ENCODE measurements around the gene DUSP28. TPM values are rescaled to one million over a fixed set of nuclear protein-coding genes. Genes with fewer than 3 reads are reported as not detected.

The DUSP28 gene
- total and polyA plus RNA-seq, 2 of the 13 experiments (the other 11 are each of a cell fraction or from before 2014, with no cell fraction given): 5.2 to 8.6 TPM

- TF ChIP-seq KIAA2018 (CRISPR knock-in tag; IDR thresholded peaks at IDR 0.05; ENCODE audit: borderline replicate concordance): no peak
- TF ChIP-seq MED8 (CRISPR knock-in tag; IDR thresholded peaks at IDR 0.05; ENCODE audit: insufficient replicate concordance): no peak
- peak; percentile 76; the same call in 1 of the 2 replicates for TF ChIP-seq ZNF205 (CRISPR knock-in tag; IDR thresholded peaks at IDR 0.05)
- peak; percentile 39; the same call in 1 of the 2 replicates for TF ChIP-seq POGZ (CRISPR knock-in tag; IDR thresholded peaks at IDR 0.05)
- no peak for TF ChIP-seq NR2F1 (CRISPR knock-in tag; IDR thresholded peaks at IDR 0.05)
- TF ChIP-seq SETDB1 (CRISPR knock-in tag; IDR thresholded peaks at IDR 0.05; ENCODE audit: borderline replicate concordance): no peak
- peak; percentile 47; the same call in 1 of the 2 replicates for TF ChIP-seq ZMYM2 (CRISPR knock-in tag; IDR thresholded peaks at IDR 0.05)
- TF ChIP-seq ZNF609 (CRISPR knock-in tag; IDR thresholded peaks at IDR 0.05; ENCODE audit: borderline replicate concordance): peak; percentile 49
- no peak for TF ChIP-seq ZNF660 (CRISPR knock-in tag; IDR thresholded peaks at IDR 0.05; ENCODE audit: borderline replicate concordance, low read depth)
- peak; percentile 72 for TF ChIP-seq ZNF777 (CRISPR knock-in tag; IDR thresholded peaks at IDR 0.05)
- no peak for TF ChIP-seq ZNF512 (CRISPR knock-in tag; IDR thresholded peaks at IDR 0.05)
- TF ChIP-seq NKX3-1 (CRISPR knock-in tag; IDR thresholded peaks at IDR 0.05): no peak
- TF ChIP-seq ZNF33B (CRISPR knock-in tag; IDR thresholded peaks at IDR 0.05): no peak
Observed at GRCh38 chr2:240566203-240567136, 6.3 kb downstream of the DUSP28 start (continued).
